GF-D8 (cell line): ENCODE measurements around the gene NFATC2.

Experiments used
- DNase-seq: peaks from one replicate; lab custom pipeline; 2025; lab: John Stamatoyannopoulos, UW

The NFATC2 gene

DNA sequence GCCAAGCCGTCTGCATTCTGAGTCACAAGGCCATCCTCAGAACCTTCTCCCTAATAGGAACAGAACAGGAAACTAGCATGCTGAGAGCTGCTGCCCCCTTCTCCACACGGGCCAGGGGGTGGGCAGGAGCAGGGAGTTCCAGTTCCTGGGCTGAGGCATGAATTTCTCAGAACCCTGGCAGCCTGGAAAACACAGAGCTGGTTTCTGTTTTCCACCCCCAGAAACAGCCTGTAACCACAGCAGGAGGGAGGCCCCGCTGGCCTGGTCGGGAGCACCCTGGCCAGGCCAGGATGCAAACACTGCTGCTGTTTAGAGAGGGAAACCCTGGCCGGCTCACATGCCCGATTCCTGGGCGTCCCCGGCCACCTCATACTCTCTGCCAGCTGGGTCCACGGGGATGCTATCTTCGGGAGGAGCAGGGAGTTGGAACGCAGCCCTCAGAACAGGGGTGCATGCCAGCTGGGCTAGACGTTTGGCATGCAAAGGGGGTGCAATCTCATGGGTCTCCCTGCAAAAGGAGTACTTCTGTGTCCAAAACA is 130.1 kb downstream of the NFATC2 start:
- no peak for DNase-seq

GRCh38 chr20:51411870-51412269 is 130.6 kb downstream of the NFATC2 start:
- no peak for DNase-seq

GRCh38 chr20:51410586-51411325 is 131.8 kb downstream of the NFATC2 start:
- no peak for DNase-seq

- DNase-seq = no peak
Observed at GRCh38 chr20:51409192-51409880, 133.2 kb downstream of the NFATC2 start.

DNA sequence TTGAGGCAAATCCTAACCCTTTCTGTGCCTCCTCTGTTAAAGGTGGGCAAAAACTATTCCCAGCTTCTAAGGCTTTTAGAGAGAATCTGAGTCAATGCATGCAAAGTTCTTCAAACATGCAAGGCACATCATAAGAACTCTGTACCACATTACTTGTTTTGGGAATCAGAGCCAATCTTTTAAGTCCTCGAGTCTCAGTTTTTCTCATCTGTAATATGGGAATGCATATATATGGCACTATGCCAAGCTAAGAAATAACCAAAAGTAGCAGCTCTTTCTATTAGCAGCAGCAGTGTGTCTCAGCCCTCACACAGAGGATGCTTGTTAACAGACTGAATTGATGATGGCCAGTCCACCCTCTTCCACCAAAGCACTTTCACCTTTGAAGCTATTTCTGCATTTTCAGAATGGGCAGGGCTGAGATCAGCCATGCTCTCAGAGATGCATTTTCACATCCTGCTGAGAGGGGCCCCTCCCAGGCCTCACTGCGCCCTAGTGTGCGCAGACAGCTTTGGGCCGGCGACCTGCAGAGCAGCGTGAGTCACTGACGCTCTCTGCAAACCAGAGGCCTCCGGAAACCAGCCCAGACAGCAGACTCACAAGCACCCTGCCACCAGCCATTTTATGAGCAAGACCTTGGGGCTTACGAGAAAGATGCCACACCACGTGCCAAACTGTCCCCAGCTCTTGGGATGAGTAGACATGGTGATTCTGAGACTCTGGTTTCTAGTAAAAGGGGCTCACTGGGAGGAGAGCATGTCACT is 138.0 kb downstream of the NFATC2 start:
- no peak for DNase-seq

- DNase-seq = no peak
Observed at GRCh38 chr20:51403466-51404220, 138.9 kb downstream of the NFATC2 start.

DNA sequence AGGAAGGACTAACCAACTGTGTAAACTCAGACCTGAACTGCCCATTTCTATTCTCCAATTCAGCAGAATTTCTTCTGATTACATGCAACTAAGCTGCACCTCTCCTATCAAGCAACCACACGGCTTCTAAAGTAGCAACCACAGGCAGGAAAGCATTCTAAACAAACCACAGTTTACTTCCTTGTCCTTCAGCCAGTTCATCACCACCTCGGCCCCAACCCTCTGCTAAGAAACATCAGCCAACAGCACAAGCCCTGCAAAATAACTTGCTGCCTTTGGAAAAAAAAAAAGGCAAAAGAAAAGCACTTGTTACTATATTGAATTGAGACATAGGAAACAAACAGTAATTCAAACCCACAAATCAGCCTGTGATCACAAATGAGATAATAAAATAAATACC is 140.3 kb downstream of the NFATC2 start:
- peak; percentile 23 for DNase-seq

DNA sequence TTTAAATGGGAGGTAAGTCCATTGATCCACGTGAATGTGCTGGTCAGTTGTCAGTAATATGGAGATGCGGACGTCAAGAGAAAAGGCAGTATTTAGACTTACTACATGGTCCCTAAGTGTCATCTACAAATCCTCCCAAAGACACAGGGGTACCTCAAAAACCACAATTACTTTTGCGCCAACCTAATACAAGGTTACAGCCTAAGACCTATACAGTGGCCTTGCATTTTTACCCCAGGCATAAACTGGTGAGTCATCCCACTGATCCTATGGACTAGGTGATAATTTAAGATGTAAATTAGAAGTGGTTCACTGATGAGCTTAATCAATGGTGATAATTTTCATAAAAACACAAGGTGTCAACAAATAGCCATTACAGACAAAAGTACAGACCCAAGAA is 141.0 kb downstream of the NFATC2 start:
- DNase-seq = no peak

DNA sequence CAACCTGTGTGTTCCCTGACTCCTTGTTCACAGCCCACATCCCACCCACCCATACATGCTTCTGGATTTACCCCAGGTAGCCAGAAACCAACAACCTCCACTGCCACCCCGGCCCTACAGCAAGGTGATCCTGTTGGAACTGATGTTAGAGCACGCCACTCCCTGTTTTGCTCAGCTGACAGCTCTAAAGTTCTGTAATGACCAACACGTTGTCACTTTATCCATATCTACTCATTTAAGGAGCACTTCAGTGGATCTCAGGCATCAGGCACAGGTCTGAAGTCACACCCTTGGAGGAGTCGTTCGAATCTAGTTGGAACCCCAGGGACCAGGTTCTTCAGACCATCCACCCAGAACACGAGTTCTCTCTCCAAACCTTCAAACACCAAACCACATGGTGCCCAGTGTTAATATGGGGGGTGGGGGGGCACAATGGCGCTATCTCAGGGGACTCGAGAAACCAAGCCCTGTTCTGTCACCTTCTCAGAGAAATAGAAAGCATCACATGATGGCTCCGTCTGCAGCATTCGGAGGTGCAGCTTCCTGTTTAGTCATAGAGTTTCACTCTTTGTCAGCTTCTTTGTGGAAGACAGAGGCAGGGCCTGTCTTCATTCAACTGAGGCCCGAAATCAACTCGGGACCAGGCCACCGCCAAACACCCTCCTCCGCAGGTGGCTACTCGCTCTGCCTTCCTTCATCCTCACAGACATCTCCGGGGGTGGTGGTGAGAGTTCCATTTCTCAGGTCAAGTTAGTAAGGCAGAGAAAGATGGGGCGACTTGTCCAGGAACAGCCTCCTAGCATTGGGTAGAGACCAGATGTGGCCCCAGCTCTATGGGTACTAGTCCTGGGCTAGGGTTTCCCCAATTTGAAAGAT is 142.2 kb downstream of the NFATC2 start:
- no peak for DNase-seq

DNA sequence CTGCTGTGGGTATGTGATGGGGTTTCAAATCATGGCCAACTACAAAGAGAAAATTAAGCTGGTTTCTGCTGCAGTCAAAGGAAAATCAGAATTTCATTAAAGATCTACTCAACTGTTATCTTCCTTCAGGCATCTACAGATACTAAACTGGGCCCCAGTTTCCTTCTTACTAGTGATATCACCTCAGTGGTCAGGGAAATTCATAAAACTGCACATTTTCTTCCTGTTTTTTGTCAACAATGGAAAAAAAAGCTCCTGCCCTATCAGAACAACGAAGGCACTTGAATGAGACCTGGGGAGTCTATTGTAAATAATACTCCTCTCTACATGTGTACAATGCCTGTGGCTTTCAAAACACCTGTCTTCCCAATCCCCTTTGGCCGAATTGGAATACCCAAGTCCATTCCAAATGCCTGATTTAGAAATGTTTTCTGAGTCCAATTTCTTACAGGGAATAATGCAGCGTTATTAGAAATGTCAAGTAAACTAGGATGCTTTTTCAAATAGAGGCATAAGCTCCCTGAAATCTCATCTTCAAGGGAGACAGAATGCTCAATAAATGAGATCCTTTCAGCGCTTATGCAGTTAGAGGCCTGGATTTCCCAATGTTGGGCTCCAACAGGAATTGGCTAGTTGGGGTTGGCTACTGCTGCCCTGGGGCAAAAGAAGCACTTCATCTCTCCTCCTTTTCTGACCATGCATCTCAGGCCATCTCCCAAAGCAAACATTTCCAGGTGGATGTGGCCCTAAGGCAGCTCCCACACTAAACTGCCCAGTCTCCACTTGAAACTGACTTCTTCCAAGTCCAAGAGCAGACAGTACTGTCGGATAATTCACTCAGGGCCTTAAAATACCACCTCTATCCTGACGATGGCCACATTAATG is 143.3 kb downstream of the NFATC2 start:
- no peak for DNase-seq

DNA sequence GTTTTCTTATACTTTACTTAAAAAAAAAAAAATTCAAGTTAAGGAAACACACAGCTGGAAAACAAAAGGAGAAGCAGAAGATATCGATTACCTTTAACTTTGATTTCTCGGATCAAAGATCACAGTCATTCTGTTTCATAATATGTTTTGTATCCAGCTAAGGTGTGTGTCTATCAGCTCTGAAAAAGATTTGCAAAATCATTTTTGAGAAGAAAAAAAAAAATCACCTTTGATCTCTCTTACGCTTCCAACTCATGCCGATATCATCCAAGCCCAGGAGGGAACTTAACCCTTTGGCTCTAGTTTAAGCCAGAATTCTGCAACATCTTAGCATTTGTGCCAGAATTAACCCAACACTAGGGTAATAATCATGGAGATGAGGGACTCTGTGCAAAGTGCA is 144.0 kb downstream of the NFATC2 start:
- DNase-seq = no peak

DNA sequence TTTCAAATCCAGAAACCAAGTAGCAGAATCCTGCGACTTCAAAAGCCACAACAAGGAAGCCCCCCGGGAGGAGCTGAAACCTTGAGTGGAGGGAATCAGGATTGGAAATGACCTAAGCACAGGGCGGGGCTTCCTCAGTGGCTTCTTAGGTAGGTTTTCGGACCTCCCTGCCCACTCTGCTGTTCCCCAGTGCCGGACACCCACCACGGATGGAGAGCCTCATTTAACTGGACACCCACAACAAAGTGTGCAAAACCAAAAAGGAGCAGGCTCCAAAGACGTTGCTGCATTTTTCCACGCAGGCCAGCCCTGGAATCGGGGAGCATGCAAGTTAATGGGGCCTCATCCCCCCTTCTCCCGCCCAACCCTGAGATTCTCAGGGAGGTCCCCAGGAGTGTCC is 144.4 kb downstream of the NFATC2 start:
- DNase-seq = no peak

- DNase-seq = no peak
Observed at GRCh38 chr20:51397137-51397536, 145.4 kb downstream of the NFATC2 start.

GRCh38 chr20:51396365-51396909 is 146.1 kb downstream of the NFATC2 start:
- DNase-seq = no peak

- no peak for DNase-seq
Observed at GRCh38 chr20:51394706-51395105, 147.8 kb downstream of the NFATC2 start.

- no peak for DNase-seq
Observed at GRCh38 chr20:51393571-51393970, 148.9 kb downstream of the NFATC2 start.

DNA sequence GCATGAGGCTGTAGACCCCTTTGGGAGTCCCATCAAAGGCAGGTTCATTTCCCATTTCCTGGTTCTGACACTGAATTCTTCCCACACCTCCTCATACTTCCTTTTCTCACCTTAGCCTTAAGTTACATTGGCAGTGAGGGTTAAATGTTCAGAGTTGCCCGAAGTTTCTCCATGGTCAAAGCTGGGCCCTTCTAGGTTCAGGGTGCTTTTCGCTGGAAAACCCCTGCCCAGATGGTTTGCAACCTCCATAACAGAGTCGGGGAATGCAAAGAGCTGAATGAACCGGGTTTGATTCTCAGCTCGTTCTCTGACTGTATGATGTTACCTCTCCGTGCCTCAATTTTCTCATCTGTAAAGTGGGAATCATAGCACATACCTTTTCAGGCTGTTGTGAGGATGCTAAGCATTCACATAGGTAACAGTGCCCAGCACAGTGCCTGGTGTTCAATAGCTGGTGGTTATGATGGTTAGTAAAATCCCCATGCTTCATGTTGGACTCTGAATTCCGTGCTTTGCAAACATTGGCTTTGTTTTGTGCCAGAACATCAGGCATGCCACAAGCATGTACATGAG is 149.8 kb downstream of the NFATC2 start:
- DNase-seq = no peak

- DNase-seq = no peak
Observed at GRCh38 chr20:51391926-51392325, 150.6 kb downstream of the NFATC2 start.

DNA sequence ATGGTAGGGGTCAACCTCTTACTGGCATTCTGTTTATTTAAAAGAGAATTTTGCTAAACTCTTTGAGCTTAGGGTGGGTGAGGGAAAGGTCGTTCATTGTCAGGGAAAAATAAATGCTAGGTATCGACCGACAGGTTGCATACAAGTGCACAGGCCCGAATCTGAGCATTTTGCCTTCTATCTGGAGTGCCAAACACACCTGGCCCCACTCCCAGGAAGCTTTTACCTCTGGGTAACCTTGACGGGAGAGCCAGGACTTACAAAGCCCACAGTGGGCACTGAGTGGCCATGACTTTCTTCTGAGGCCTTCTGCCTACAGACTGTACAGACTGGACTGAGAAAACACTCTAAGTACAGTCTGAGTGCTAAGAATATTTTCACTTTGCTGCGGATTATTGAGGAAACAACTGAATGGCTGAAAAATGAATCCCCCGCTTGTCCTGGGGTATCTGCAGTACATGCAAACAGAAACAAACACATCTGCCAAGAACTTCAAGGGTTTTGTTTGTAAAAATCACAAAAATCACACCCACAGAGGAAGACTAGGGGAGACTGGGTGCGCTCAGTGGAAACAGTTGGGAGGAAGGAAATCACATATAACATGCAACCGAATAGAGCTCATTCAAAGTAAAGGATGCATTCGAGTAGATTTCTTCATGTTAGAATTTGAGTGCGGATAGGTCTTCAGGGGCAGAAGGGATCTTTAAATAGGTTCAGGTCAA is 152.8 kb downstream of the NFATC2 start:
- DNase-seq = no peak
